COLO668 (cell line): ENCODE data around the gene TMX4.

Experiments
- DNase-seq: peaks from one replicate; lab custom pipeline; 2025; ENCODE audit not compliant: unreplicated experiment; lab: John Stamatoyannopoulos, UW

The TMX4 gene

DNA sequence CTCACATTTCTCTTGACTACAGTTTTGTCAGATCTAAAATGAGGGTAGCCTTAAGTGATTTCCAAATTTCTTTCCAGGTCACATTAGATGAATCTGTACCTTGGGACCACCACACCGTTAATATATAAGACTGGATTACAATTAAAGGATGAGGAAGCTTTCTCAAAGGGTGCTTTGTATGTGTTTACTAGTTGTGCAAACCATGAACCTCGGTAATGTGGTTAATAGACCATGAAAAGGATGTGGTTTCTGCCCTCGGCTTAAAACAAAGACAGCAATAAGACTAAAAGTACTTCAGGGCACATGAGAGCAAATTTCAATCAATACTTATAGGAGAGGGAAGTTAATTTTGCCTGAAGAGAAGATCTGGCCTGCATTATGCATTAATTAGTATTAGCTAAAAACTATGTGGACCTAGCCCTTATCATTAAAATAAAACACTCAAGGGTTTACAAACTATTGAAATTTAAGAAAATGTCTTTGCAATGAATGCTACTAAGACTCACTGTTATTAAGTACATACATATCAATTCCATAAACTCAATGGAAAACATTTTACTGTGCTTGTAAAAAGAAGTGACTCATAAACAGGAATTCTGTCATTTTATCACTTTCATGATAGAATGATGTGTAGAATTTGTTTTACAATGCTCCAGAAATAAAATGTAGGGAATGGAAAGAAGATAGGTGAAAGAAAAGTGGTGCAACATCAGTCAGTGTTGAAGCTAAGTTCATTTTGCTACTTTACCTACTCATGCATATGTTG, 936 bp upstream of the TMX4 start:
- DNase-seq: no peak

DNA sequence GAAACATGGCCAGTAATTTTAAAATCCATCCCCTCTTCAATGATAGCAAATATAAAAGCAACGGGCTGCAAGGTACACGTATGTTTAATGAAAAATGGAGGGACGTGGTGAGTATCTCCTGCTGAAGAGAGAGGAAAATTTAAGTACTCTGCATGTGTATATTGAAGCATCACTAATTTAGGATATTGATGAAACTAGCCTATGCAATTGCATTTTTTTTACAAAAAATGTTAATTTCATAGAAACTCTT, 362 bp upstream of the TMX4 start:
- DNase-seq: no peak

DNA sequence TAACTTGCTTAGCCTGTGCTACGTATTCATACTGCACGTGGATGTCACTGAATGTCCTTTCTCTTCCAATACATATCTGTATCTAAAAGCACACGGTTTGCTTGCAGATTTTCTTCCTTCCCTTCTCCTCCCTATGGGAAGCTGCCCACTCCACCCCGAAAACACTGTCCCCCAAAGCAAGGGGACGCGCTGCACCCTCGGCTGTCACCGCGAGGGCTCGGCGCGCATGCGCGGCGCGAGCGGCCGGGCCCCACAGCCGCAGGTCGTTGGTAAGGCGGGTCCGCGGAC, 659 bp downstream of the TMX4 start:
- peak; percentile 87 for DNase-seq

DNA sequence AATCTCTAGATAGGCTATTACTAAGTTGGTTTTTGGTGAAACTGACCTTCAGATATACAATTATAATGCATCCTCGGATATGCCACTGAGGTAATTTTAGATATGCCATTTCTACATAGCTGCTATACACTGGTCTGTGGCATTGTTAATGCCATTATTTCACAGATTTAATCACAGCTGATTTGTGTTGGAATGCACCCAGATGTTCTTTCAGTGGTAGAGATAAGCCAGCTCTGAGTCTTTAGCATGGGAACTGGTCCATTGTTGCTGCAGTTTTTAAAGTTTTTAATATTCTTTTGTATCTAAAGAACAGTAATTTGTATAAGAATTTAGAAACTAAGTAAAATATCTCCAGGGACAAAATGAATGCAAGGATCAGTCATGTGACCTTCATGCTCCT, 6.8 kb downstream of the TMX4 start:
- DNase-seq: no peak

DNA sequence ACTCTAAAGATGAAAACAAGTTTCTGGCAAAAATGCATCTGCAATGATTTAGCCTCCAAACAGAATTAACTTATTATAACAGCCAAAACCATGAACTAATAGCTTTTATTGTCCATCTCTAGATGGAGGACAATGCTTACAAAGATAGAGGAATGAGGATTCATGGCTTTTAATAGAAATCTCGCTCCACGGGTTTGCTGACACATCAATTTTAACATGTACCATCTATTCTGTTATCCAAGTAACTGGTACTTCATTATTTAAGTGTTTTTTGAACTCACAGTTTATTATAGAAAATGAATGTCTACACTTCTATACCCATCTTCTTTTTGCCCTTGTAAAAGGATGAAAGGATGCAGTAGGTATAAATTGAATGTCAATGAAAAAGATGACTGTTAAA, 10.8 kb downstream of the TMX4 start:
- no peak for DNase-seq

DNA sequence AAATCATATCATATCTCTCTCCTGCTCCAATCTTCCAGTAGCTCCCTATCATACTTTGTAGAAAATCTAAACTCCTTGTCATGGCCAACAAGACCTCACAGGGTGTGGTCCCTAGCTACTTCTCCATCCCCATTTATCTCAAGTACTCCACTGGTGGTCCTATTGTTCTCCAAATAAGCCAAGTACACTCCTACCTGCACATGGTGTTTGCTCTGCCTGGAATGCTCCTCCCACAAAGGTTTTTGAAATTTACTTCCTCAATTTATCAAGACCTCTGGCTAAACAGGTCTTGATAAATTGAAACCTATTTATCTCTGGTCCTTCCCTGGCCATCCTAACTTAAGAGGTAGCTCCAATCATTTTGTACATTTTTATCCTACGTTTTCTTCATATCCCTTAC, 12.1 kb downstream of the TMX4 start:
- no peak for DNase-seq

DNA sequence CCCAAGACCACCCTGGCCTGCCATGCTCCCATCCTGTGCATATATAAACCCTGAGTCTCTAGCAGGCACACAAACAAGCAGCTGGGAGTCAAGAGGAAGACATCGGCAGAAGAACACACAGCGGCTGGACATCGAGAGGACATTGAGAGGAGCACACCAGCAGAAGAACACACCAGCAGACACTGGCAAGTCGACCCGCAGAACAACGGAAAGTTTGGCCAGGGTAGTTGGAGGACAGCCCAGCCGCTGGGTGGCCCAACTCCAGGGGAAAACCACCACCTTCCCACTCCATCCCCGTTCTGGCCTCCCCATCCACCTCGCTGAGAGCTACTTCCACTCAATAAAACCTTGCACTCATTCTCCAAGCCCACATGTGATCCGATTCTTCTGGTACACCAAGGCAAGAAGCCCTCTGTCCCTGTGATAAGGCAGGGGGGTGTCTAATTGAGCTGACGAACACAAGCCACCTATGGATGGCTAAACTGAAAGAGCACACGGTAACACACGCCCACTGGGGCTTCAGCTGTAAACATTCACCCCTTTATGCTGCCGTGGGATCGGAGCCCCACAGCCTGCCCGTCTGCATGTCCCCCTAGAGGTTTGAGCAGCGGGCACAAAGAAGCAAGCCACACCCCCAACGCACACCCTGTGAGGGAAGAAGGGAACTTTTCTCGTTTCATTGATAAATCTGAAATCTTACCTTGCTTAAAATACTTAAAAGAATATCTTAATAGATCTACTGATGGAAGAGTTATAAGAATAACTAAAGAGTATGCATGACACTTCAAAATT, 13.8 kb downstream of the TMX4 start:
- DNase-seq: no peak

DNA sequence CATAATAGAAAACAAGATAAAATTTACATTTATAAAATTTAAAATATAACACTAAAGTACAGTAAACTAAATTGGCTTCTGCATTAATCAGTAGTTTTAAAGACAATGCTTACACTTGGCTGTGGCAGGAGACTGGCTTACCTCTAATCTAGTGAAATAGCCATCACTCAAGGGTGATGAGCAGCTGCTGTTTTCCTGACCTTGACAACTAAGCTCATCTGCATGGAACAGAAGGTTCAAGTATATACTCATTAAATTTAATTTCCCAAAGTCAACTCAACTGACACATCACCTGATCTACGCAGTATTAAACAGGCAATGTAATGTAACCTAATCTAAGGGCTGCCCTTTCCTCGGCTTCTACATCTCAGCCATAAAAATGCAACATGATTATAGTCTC, 14.5 kb downstream of the TMX4 start:
- no peak for DNase-seq

DNA sequence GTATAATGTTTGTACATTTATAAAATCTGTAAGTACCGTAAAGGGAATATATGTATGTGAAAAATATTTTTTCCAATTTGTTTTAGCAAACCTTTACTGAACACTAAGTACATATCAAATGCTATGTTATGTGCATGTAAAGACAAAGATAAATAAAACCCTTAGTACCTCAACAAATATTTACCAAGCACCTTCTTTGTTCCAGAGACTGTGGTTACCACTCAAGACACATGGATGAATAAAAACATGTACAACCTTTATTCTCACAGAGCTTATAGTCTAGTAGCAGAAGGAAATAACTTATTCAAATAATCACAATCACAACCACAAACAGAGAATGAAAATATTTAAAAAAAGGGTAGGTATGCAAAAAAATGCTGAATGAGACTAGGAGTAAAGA, 17.5 kb downstream of the TMX4 start:
- no peak for DNase-seq

DNA sequence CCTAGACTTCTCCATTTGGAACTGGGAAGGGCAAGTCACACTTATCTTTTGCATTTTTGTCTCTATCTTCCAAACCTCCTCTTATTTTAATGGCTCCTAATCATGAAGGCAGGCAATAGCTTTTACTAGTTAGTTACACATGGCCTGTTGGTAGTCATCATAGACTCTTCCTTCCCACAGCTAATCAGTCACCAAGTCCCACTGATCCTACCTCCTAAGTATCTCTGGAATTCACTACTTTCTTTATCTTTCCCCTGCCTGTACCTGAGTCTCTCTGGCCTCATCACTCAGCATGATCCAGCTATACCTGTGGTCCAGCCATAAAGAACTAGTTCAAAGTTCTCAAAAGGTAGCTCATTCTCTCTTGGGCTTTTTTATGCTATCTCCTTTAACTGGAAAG, 18.8 kb downstream of the TMX4 start:
- no peak for DNase-seq

DNA sequence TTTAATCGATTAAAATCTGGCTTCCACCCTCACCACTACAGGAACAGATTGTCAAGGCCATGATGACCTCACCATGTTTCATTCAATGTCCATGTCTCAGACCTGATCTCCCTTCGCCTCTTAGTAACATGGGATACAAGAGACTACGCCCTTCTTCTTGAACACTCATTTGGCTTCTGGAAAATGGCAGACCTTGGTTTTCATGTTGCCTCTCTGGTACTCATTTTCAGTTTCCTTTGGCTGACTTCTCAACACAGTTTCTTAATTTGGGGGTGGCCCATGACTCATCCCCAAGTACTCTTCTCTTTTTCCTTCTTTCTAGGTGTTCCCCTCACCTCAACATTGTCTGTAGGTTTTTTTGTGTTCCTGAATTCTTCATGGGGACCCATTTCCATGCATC, 22.7 kb downstream of the TMX4 start:
- DNase-seq: no peak

DNA sequence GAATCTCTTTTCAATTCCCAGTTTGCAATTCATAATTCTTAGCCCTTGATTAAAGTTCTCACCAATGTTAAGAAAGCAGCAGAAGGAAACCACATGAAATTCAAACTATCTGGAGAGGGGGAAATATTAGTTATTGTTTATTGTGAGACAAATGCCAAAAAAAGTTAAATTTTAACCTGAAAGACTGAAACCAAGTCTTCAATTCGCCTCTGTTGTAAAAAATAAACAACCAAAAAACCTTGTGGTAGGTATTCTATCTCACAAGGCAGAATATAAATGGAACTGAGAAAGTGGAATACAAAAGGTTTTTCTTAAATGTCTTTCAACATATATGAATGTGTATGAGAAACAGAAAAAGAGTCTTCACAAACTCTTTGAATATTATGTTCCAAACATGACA, 24.8 kb downstream of the TMX4 start:
- DNase-seq: no peak

DNA sequence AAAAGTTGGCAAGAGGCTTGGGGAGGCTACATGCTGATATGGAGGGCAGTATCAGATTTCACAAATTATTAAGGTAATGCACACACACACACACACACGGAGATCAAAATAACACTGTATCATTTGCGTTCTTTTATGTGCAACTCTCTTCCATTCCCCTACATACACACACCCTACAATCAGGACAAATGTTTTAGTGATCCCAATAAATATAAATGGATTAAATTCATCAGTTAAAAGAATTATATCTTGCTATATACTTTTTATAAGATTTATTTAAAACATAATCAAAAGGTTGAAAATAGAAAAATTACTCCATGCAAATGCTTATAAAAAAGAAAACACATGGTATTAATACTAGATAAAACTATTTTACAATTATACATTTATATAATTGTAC, 25.9 kb downstream of the TMX4 start:
- DNase-seq: no peak

DNA sequence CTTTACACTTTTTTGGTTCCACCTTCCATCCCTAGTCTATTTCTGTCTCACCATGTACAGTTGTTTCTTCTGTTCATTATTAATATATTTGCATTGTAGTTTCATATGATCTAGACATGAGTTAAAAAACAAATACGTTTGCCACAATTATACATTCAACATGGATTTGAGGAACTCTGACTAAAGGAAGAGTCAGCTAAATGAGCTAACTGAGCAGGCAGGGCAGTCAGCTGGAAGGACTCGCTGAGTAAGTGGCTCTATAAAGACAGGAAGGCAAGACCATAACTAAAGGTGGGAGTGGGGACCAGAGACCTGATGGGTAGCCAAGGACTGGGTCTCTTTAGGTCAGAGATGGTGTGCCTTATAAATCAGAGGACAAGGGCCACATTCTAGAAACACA, 26.3 kb downstream of the TMX4 start:
- no peak for DNase-seq

DNA sequence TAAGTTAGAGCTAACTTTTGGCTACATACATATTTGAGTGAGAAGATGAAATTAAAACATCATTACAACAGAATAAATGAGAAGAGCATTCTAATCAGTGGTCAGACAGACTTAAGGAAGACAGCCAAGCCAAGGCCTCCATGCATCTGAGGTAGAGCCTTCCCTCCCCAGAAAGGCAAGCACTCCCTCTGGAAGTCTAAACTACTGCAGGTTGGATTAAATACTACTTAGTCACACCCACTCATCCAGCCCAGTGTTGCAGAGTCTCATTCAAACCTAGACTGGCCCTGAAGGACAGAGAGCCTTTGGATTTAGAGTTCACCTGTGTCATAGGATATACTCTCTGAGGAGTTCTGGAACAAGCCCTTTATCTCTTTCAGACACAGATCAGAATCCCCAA, 29.2 kb downstream of the TMX4 start:
- DNase-seq: no peak

DNA sequence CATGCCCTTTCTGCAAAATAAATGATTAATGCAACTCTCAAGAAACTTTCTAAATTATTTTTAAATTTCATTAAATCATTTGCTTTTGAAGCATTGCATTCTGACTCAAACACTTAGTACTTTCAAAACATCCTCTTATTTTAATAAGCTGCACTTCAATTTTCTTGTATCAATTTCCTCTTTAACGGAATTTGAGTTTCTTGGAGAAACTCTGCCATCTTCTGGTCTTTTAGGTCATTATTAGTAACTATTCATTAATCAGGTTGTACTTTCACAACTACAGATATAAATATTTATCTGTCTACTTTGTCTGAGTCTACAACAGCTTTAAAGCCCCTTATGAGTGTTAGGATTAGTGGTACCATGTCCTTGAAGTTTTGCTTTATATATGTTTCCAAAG, 30.2 kb downstream of the TMX4 start:
- DNase-seq: no peak

DNA sequence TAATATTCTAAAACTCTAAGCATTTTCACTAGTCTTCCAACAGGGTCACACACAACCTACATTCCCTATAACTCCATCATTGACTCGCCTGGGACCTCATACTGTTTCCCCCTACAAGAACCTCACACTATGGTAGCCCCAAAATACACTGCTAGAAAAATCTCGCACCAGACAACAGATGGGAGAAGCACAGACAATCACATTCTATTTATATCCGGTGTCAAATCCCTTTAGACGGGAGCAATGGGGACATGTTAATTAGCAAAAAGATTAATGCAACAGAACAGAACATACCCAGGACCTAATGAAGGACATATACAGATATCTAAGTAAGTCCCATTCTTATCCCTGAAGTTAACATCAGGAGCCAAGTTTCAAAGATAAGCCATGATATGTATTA, 33.6 kb downstream of the TMX4 start:
- DNase-seq: no peak

DNA sequence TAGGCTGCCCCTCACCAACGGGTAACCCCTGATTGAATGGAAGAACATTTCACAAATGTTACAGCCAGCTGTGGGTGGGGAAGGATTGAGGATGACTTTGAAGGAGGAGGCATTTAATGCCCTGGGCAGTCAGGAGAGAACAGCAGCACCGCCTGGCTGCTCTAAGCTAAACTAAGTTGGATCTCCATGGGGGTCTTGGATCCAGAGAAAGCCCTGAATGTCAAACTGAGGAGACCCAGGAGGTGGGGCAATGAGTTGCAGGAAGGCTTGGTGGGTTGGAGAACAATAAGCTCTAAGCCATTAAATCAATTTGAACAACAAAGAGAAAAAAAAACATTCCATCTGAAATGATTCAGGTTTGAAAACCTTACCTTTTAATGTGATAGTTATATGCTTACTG, 35.4 kb downstream of the TMX4 start:
- DNase-seq: no peak

DNA sequence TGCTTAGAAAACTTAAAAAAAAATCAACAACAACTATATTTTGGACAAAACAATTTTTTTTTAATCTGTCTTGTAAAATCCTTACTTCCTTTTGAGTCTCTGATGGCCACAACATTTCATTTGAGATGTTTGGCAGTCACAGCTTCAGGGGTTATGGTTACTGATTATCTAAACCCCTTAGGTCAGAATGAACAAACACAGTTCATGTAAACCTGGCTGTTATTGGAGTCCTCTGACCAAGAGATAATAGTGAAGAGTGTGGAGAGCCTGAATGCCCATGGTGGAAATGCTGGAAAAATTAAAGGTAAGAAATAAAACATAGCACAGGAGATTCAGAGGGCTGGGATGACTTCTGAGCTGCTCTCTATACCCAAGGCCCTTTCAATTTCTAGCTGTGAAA, 38.2 kb downstream of the TMX4 start:
- no peak for DNase-seq

DNA sequence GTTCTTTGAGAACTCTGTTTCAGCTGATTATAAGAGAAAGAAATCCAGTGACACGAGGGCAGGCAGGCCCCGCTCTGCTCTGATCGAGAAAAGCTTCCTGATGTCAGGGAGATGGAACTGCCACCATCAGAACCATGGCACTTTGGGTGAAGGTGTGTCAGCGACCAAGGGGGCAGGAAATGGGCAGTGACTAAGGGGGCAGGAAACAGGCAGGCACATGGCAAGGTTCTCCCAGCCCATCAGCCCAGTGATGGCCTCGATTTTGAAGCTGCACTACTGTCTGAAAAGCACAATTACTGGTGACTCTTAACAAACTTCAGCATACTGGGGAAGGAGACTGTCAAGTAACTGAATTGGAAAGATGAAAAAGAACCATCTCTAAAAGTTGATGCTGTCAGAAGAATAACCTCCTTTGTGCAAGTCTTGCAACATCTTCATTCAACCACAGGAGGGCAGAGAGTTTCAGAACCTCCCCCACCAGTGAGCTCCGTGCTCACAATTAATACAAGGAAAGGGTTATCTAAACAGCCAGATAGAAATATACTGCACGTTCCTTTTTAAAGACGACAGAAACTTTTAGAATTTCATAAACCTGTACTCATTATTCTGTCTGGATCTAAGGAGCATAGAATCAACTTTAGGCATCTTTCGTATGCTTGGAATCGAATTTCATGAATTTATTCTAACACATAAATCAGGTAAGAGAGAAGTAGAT, 39.1 kb downstream of the TMX4 start:
- DNase-seq: no peak

DNA sequence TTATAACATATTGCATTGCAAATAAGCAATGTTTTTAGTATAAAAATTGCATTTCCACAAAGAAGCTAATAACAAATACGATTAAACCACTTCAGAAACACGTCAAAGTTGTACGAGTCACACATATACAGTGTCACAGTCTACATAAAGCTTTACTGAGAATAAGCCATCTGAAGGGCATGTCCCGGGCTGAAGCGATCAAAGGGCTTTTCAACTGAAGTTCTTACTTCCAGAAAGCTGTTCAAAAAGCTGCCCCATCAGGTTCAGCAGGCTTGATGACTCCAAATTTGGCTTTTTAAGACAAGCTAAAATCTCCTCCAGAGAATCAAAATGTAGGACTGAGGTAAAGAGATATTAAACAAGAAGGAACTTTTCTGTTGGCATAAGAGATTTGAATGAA, 41.9 kb downstream of the TMX4 start:
- DNase-seq: no peak

DNA sequence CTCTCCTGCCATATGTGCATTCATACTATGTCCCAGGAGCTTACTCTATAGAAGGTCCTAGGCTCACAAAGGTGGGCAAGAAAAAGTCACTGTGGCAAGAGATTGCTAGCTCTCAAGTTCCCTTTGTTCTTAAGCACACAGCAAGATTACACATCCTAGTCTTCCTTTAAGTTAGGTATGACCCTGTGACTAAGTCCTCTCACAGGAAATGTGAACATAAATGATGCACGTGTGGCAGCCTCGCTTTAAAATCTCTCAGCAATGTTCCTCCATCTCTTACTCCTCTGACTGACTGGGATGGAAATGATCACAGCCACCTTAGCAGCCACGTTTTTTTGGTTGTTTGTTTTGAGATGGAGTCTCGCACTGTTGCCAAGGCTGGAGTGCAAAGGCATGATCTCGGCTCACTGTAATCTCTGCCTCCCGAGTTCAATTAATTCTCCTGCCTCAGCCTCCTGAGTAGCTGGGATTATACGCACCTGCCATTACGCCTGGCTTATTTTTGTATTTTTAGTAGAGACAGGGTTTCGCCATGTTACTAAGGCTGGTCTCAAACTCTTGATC, 43.6 kb downstream of the TMX4 start:
- DNase-seq: no peak
